Measurements from ENCODE around the gene CYP3A4.
"Not testable (repeated sequence)": the region's sequence is repeated elsewhere in the genome, so short reads cannot be mapped to it uniquely, and the experiment has no call there.

DNA sequence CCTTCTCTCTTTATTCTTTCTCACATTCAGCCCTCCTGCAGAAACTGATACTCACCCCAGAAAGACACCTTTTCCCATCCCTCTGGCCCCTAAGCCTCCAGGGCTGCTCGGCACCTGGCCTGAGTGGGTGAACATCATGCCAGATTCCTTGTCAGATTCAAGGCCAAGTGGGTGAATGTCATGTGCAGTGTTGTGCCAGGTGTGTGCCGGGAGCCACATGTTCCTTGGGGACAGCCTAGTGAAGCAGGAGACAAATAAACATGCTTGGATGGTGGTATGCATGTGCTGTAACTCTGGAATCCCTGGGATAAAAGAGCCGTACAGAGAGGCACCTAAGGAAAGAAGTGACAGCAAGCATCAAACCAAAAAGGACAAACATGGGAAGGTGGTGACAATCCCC lies 1.7 kb upstream of the CYP3A4 start:
- TF ChIP-seq, protein P1, sequence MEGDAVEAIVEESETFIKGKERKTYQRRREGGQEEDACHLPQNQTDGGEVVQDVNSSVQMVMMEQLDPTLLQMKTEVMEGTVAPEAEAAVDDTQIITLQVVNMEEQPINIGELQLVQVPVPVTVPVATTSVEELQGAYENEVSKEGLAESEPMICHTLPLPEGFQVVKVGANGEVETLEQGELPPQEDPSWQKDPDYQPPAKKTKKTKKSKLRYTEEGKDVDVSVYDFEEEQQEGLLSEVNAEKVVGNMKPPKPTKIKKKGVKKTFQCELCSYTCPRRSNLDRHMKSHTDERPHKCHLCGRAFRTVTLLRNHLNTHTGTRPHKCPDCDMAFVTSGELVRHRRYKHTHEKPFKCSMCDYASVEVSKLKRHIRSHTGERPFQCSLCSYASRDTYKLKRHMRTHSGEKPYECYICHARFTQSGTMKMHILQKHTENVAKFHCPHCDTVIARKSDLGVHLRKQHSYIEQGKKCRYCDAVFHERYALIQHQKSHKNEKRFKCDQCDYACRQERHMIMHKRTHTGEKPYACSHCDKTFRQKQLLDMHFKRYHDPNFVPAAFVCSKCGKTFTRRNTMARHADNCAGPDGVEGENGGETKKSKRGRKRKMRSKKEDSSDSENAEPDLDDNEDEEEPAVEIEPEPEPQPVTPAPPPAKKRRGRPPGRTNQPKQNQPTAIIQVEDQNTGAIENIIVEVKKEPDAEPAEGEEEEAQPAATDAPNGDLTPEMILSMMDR (IDR thresholded peaks at IDR 0.05; ENCODE audit: low read depth, low read length), result not testable (repeated sequence)
- TF ChIP-seq POLR2A (IDR thresholded peaks at IDR 0.05; ENCODE audit: extremely low read depth, insufficient read length); MYC (IDR thresholded peaks at IDR 0.05; ENCODE audit: low read depth, low read length): not testable (repeated sequence)
- TF ChIP-seq, protein P2, sequence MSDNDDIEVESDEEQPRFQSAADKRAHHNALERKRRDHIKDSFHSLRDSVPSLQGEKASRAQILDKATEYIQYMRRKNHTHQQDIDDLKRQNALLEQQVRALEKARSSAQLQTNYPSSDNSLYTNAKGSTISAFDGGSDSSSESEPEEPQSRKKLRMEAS (IDR thresholded peaks at IDR 0.05; ENCODE audit: low read depth, low read length), result not testable (repeated sequence)

All from NB4 (cell line).